Activated naive CD8-positive, alpha-beta T cell treated with anti-CD3 and anti-CD28 coated beads for 36 hours (primary cell): ENCODE measurements around the gene SMC3. TPM values are rescaled to one million over a fixed set of nuclear protein-coding genes. Genes with fewer than 3 reads are reported as not detected.
"Not testable (repeated sequence)": the region's sequence is repeated elsewhere in the genome, so short reads cannot be mapped to it uniquely, and the experiment has no call there.

Source experiments
- DNase-seq: peaks from one replicate; pipeline ENCODE4 v3.0.0; 2021
- H3K27ac Mint-ChIP-seq: one replicate; pipeline ENCODE4 v1.8.0; 2022; ENCODE audit warnings: mild to moderate bottlenecking, moderate library complexity, mixed read lengths
- H3K27me3 Mint-ChIP-seq: one replicate; pipeline ENCODE4 v1.8.0; 2022; ENCODE audit warnings: mild to moderate bottlenecking, mixed read lengths
- H3K36me3 Mint-ChIP-seq: one replicate; pipeline ENCODE4 v1.8.0; 2021; ENCODE audit warnings: mild to moderate bottlenecking, mixed read lengths
- H3K4me1 Mint-ChIP-seq: one replicate; pipeline ENCODE4 v1.8.0; 2021; ENCODE audit warnings: mixed read lengths
- H3K4me3 Mint-ChIP-seq: one replicate; pipeline ENCODE4 v1.8.0; 2022; ENCODE audit warnings: mild to moderate bottlenecking, moderate library complexity, mixed read lengths
- H3K9me3 Mint-ChIP-seq: one replicate; pipeline ENCODE4 v1.8.0; 2022; ENCODE audit warnings: mixed read lengths
- total RNA-seq, 2 experiments: library from RNA; stranded (reverse); gene quantifications; one replicate each; pipeline ENCODE4 v1.2.3, GENCODE V29; 2021

The SMC3 gene
- total RNA-seq, 2 experiments from 2014 or later, result 75.6 to 76.5 TPM

- H3K36me3 Mint-ChIP-seq, result peaks cover 19% of the 10 kb centered on the region
- no peaks in the 10 kb centered on the region for H3K27me3 Mint-ChIP-seq
- H3K4me1 Mint-ChIP-seq, result no peaks in the 10 kb centered on the region
Observed at GRCh38 chr10:110591760-110592159, 24.3 kb downstream of the SMC3 start.

GRCh38 chr10:110597476-110597875, 30.0 kb downstream of the SMC3 start:
- Mint-ChIP-seq H3K27ac (no peak overlapping the region), H3K27me3 (no peaks in the 10 kb centered on the region), H3K36me3 (peaks cover 17% of the 10 kb centered on the region), H3K9me3 (no peaks in the 10 kb centered on the region), H3K4me1 (no peaks in the 10 kb centered on the region), H3K4me3 (no peak overlapping the region)
- no peak for DNase-seq

More at GRCh38 chr10:110591760-110592159, 24.3 kb downstream of the SMC3 start:
- Mint-ChIP-seq H3K27ac (no peak overlapping the region), H3K9me3 (no peaks in the 10 kb centered on the region), H3K4me3 (no peak overlapping the region)
- DNase-seq, result no peak

GRCh38 chr10:110600487-110601101, 33.1 kb downstream of the SMC3 start:
- H3K4me3 Mint-ChIP-seq, result no peak overlapping the region
- H3K27ac Mint-ChIP-seq, result no peak overlapping the region
- no peaks in the 10 kb centered on the region for H3K27me3 Mint-ChIP-seq
- no peak for DNase-seq
- H3K4me1 Mint-ChIP-seq, result no peaks in the 10 kb centered on the region
- no peaks in the 10 kb centered on the region for H3K9me3 Mint-ChIP-seq
- peaks cover 15% of the 10 kb centered on the region for H3K36me3 Mint-ChIP-seq

- DNase-seq, result no peak
- no peak overlapping the region for H3K4me3 Mint-ChIP-seq
- no peaks in the 10 kb centered on the region for H3K4me1 Mint-ChIP-seq
- H3K36me3 Mint-ChIP-seq, result peaks cover 12% of the 10 kb centered on the region
- H3K27ac Mint-ChIP-seq, result no peak overlapping the region
- no peaks in the 10 kb centered on the region for H3K9me3 Mint-ChIP-seq
- no peaks in the 10 kb centered on the region for H3K27me3 Mint-ChIP-seq
Observed at GRCh38 chr10:110601581-110601980, 34.1 kb downstream of the SMC3 start.

- H3K36me3 Mint-ChIP-seq, result peaks cover 7% of the 10 kb centered on the region
- no peaks in the 10 kb centered on the region for H3K9me3 Mint-ChIP-seq
- H3K4me1 Mint-ChIP-seq, result peaks cover 28% of the 10 kb centered on the region
- no peak for DNase-seq
- no peak overlapping the region for H3K4me3 Mint-ChIP-seq
- no peak overlapping the region for H3K27ac Mint-ChIP-seq
- H3K27me3 Mint-ChIP-seq, result no peaks in the 10 kb centered on the region
Observed at GRCh38 chr10:110608087-110608486, 40.6 kb downstream of the SMC3 start.

- Mint-ChIP-seq H3K4me1 (peaks cover 42% of the 10 kb centered on the region), H3K4me3 (no peak overlapping the region), H3K27ac (no peak overlapping the region), H3K27me3 (no peaks in the 10 kb centered on the region), H3K9me3 (no peaks in the 10 kb centered on the region), H3K36me3 (peaks cover 3% of the 10 kb centered on the region)
- DNase-seq, result no peak
Observed at GRCh38 chr10:110609605-110610004, 42.1 kb downstream of the SMC3 start.

- Mint-ChIP-seq H3K4me1 (peaks cover 43% of the 10 kb centered on the region), H3K36me3 (peaks cover 3% of the 10 kb centered on the region), H3K27me3 (no peaks in the 10 kb centered on the region), H3K27ac (no peak overlapping the region), H3K9me3 (no peaks in the 10 kb centered on the region), H3K4me3 (no peak overlapping the region)
- DNase-seq, result peak; percentile 38
Observed at GRCh38 chr10:110610308-110610774, 42.8 kb downstream of the SMC3 start.

GRCh38 chr10:110610781-110611180, 43.3 kb downstream of the SMC3 start:
- H3K27ac Mint-ChIP-seq, H3K9me3 Mint-ChIP-seq, DNase-seq, H3K4me3 Mint-ChIP-seq, H3K27me3 Mint-ChIP-seq, H3K36me3 Mint-ChIP-seq: not testable (repeated sequence)
- H3K4me1 Mint-ChIP-seq, result peaks cover 47% of the 10 kb centered on the region

GRCh38 chr10:110612087-110612486, 44.6 kb downstream of the SMC3 start:
- H3K4me1 Mint-ChIP-seq, result peaks cover 55% of the 10 kb centered on the region
- DNase-seq, result no peak
- no peaks in the 10 kb centered on the region for H3K27me3 Mint-ChIP-seq
- H3K36me3 Mint-ChIP-seq, result peaks cover 3% of the 10 kb centered on the region
- no peak overlapping the region for H3K4me3 Mint-ChIP-seq
- no peak overlapping the region for H3K27ac Mint-ChIP-seq
- H3K9me3 Mint-ChIP-seq, result no peaks in the 10 kb centered on the region

GRCh38 chr10:110612629-110613028, 45.1 kb downstream of the SMC3 start:
- no peaks in the 10 kb centered on the region for H3K27me3 Mint-ChIP-seq
- no peaks in the 10 kb centered on the region for H3K9me3 Mint-ChIP-seq
- peaks cover 3% of the 10 kb centered on the region for H3K36me3 Mint-ChIP-seq
- H3K27ac Mint-ChIP-seq, result no peak overlapping the region
- H3K4me3 Mint-ChIP-seq, result no peak overlapping the region
- peaks cover 60% of the 10 kb centered on the region for H3K4me1 Mint-ChIP-seq
- DNase-seq, result no peak

- Mint-ChIP-seq H3K4me3 (no peak overlapping the region), H3K36me3 (peaks cover 3% of the 10 kb centered on the region), H3K27ac (peak overlapping the region; percentile 47), H3K4me1 (peaks cover 69% of the 10 kb centered on the region), H3K27me3 (no peaks in the 10 kb centered on the region), H3K9me3 (no peaks in the 10 kb centered on the region)
- DNase-seq, result peak; percentile 24
Observed at GRCh38 chr10:110613341-110613995, 46.0 kb downstream of the SMC3 start.

- H3K27ac Mint-ChIP-seq, result no peak overlapping the region
- no peaks in the 10 kb centered on the region for H3K9me3 Mint-ChIP-seq
- DNase-seq, result no peak
- H3K4me3 Mint-ChIP-seq, result no peak overlapping the region
- H3K36me3 Mint-ChIP-seq, result peaks cover 3% of the 10 kb centered on the region
- no peaks in the 10 kb centered on the region for H3K27me3 Mint-ChIP-seq
- H3K4me1 Mint-ChIP-seq, result peaks cover 74% of the 10 kb centered on the region
Observed at GRCh38 chr10:110613996-110614495, 46.6 kb downstream of the SMC3 start.

- H3K4me1 Mint-ChIP-seq, result peaks cover 77% of the 10 kb centered on the region
- no peak for DNase-seq
- no peaks in the 10 kb centered on the region for H3K9me3 Mint-ChIP-seq
- H3K4me3 Mint-ChIP-seq, result no peak overlapping the region
- no peaks in the 10 kb centered on the region for H3K27me3 Mint-ChIP-seq
- peaks cover 3% of the 10 kb centered on the region for H3K36me3 Mint-ChIP-seq
- H3K27ac Mint-ChIP-seq, result no peak overlapping the region
Observed at GRCh38 chr10:110615057-110615747, 47.7 kb downstream of the SMC3 start.

- no peak overlapping the region for H3K4me3 Mint-ChIP-seq
- H3K27me3 Mint-ChIP-seq, result no peaks in the 10 kb centered on the region
- no peaks in the 10 kb centered on the region for H3K9me3 Mint-ChIP-seq
- H3K27ac Mint-ChIP-seq, result peak overlapping the region; percentile 10
- peaks cover 3% of the 10 kb centered on the region for H3K36me3 Mint-ChIP-seq
- peaks cover 66% of the 10 kb centered on the region for H3K4me1 Mint-ChIP-seq
- no peak for DNase-seq
Observed at GRCh38 chr10:110616493-110617033, 49.1 kb downstream of the SMC3 start.
